Keratinocyte (primary cell): ENCODE measurements around the gene ZNF658.
"Not testable (repeated sequence)": the region's sequence is repeated elsewhere in the genome, so short reads cannot be mapped to it uniquely, and the experiment has no call there.

Experiments
- EZH2 ChIP-seq: IDR thresholded peaks from one replicate; pipeline ENCODE4 v1.6.1; 2012; ENCODE audit warnings: inconsistent platforms, mild to moderate bottlenecking, low read length, moderate library complexity
- TF ChIP-seq, protein P1 (sequence below), 3 experiments: IDR thresholded peaks in 1 of 3; conservative IDR thresholded peaks in 1 of 3; optimal IDR thresholded peaks in 1 of 3; 2 replicates in 2 of 3; 3 replicates in 1 of 3; pipeline versions ENCODE3 to v1.5.1; 2011; ENCODE audit warnings: low read length in 3 of 3, mild to moderate bottlenecking in 3 of 3, moderate library complexity in 2 of 3, control low read depth in 1 of 3, inconsistent platforms in 1 of 3; ENCODE audit not compliant: insufficient read depth in 2 of 3; ENCODE audit errors: extremely low read depth in 1 of 3

DNA sequence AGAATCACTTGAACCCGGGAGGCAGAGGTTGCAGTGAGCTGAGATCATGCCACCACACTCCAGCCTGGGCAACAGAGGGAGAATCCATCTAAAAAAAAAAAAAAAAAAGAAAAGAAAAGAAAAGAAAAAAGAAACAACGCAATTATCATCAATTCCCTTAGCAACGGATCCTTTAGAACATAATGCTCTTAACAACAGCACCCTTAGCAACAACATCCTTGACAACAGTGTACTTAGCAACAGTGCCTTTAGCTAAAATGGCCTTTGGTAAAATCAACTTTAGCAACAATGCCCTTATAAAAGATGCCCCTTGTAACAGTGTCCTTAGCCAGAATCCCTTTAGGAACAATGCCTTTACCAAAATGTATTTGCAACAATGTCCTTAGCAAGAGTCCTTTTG, 37.1 kb downstream of the ZNF658 start:
- TF ChIP-seq, protein P1, sequence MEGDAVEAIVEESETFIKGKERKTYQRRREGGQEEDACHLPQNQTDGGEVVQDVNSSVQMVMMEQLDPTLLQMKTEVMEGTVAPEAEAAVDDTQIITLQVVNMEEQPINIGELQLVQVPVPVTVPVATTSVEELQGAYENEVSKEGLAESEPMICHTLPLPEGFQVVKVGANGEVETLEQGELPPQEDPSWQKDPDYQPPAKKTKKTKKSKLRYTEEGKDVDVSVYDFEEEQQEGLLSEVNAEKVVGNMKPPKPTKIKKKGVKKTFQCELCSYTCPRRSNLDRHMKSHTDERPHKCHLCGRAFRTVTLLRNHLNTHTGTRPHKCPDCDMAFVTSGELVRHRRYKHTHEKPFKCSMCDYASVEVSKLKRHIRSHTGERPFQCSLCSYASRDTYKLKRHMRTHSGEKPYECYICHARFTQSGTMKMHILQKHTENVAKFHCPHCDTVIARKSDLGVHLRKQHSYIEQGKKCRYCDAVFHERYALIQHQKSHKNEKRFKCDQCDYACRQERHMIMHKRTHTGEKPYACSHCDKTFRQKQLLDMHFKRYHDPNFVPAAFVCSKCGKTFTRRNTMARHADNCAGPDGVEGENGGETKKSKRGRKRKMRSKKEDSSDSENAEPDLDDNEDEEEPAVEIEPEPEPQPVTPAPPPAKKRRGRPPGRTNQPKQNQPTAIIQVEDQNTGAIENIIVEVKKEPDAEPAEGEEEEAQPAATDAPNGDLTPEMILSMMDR (optimal IDR thresholded peaks at IDR 0.05 in 1 of 3, IDR thresholded peaks at IDR 0.05 in 1 of 3, conservative IDR thresholded peaks at IDR 0.05 in 1 of 3; ENCODE audit: extremely low read depth in 1 of 3, insufficient read depth in 2 of 3, low read length in 3 of 3) = not testable (repeated sequence)
- not testable (repeated sequence) for TF ChIP-seq EZH2
